ENCODE results near the gene NRXN3.

DNA sequence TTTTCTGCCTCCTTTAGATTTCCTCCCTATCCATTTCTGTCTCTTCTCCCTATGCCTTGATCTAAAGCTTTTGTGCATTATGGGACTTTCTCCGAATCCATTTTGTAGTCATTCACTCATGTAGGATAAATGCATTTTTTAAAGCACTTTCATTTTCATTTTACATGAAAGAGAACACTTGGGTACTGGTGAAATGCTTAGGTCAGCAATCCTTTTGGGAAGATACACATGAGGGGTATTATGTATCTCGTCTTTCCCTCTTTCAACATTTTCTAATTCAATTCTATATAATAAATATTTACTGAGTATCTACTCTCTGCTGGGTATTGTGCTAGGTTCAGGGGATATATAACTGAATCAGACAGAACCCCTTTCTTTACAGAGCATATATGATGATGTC, 577.6 kb downstream of the NRXN3 start:
- TF ChIP-seq, protein P1, sequence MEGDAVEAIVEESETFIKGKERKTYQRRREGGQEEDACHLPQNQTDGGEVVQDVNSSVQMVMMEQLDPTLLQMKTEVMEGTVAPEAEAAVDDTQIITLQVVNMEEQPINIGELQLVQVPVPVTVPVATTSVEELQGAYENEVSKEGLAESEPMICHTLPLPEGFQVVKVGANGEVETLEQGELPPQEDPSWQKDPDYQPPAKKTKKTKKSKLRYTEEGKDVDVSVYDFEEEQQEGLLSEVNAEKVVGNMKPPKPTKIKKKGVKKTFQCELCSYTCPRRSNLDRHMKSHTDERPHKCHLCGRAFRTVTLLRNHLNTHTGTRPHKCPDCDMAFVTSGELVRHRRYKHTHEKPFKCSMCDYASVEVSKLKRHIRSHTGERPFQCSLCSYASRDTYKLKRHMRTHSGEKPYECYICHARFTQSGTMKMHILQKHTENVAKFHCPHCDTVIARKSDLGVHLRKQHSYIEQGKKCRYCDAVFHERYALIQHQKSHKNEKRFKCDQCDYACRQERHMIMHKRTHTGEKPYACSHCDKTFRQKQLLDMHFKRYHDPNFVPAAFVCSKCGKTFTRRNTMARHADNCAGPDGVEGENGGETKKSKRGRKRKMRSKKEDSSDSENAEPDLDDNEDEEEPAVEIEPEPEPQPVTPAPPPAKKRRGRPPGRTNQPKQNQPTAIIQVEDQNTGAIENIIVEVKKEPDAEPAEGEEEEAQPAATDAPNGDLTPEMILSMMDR (IDR thresholded peaks at IDR 0.05 in 4 of 5, conservative IDR thresholded peaks at IDR 0.05 in 1 of 5): no peak
- TF ChIP-seq POLR2A (IDR thresholded peaks at IDR 0.05): no peak
